Fibroblast of peridontal ligament (primary cell): Measurements from ENCODE around the gene TMTC1.
"Not testable (repeated sequence)": the region's sequence is repeated elsewhere in the genome, so short reads cannot be mapped to it uniquely, and the experiment has no call there.

Experiments
- DNase-seq: peaks from one replicate; pipeline ENCODE4 v3.0.0-alpha.2; 2010; ENCODE audit errors: extremely low read depth

Gene TMTC1

GRCh38 chr12:29783773-29784666 lies at the start of gene TMTC1:
Gene TMTC1, minus strand, starts transcription at chr12:29783942. Its CDS starts 191 bp downstream, at chr12:29783751.
- peak; percentile 42 for DNase-seq

- no peak for DNase-seq
Measured at GRCh38 chr12:29831173-29831572, 47.4 kb upstream of the TMTC1 start.

GRCh38 chr12:29830391-29830790 lies 46.6 kb upstream of the TMTC1 start:
- DNase-seq = no peak

- DNase-seq = peak; percentile 65
Measured at GRCh38 chr12:29818916-29819623, 35.3 kb upstream of the TMTC1 start.

GRCh38 chr12:29816874-29817725 lies 33.4 kb upstream of the TMTC1 start:
- no peak for DNase-seq

GRCh38 chr12:29809616-29810361 lies 26.0 kb upstream of the TMTC1 start:
- DNase-seq = not testable (repeated sequence)

- DNase-seq = peak; percentile 25
Measured at GRCh38 chr12:29807129-29807528, 23.4 kb upstream of the TMTC1 start.

- no peak for DNase-seq
Measured at GRCh38 chr12:29804019-29804418, 20.3 kb upstream of the TMTC1 start.

GRCh38 chr12:29799591-29799990 lies 15.8 kb upstream of the TMTC1 start:
- DNase-seq = peak; percentile 62

- DNase-seq = no peak
Measured at GRCh38 chr12:29797565-29798355, 14.0 kb upstream of the TMTC1 start.

- DNase-seq = peak; percentile 96
Measured at GRCh38 chr12:29796823-29797263, 13.1 kb upstream of the TMTC1 start.

- no peak for DNase-seq
Measured at GRCh38 chr12:29795715-29796114, 12.0 kb upstream of the TMTC1 start.

- DNase-seq = no peak
Measured at GRCh38 chr12:29794862-29795261, 11.1 kb upstream of the TMTC1 start.

GRCh38 chr12:29792853-29793252 lies 9.1 kb upstream of the TMTC1 start:
- DNase-seq = no peak

GRCh38 chr12:29792132-29792531 lies 8.4 kb upstream of the TMTC1 start:
- DNase-seq = no peak

- peak; percentile 48 for DNase-seq
Measured at GRCh38 chr12:29782871-29783772, 620 bp downstream of the TMTC1 start.

- peak; percentile 92 for DNase-seq
Measured at GRCh38 chr12:29782285-29782870, 1.4 kb downstream of the TMTC1 start.

GRCh38 chr12:29781705-29782266 lies 2.0 kb downstream of the TMTC1 start:
- DNase-seq = no peak

- no peak for DNase-seq
Measured at GRCh38 chr12:29781188-29781587, 2.6 kb downstream of the TMTC1 start.
